ENCODE measurements around the gene OLFM1.
"Not testable (repeated sequence)": the region's sequence is repeated elsewhere in the genome, so short reads cannot be mapped to it uniquely, and the experiment has no call there.

OLFM1 gene

GRCh38 chr9:135108831-135109510, 21.5 kb downstream of the OLFM1 start:
- DNase-seq = no peak

- DNase-seq = no peak
Measured at GRCh38 chr9:135109650-135110049, 22.2 kb downstream of the OLFM1 start.

GRCh38 chr9:135110416-135110815, 22.9 kb downstream of the OLFM1 start:
- DNase-seq = no peak

GRCh38 chr9:135111600-135111999, 24.1 kb downstream of the OLFM1 start:
- DNase-seq = not testable (repeated sequence)

- no peak for DNase-seq
Measured at GRCh38 chr9:135116371-135116770, 28.9 kb downstream of the OLFM1 start.

GRCh38 chr9:135116881-135117280, 29.4 kb downstream of the OLFM1 start:
- no peak for DNase-seq

- no peak for DNase-seq
Measured at GRCh38 chr9:135117281-135117680, 29.8 kb downstream of the OLFM1 start.

- no peak for DNase-seq
Measured at GRCh38 chr9:135119496-135120064, 32.1 kb downstream of the OLFM1 start.

GRCh38 chr9:135120249-135120648, 32.8 kb downstream of the OLFM1 start:
- DNase-seq = no peak

- no peak for DNase-seq
Measured at GRCh38 chr9:135122316-135122715, 34.8 kb downstream of the OLFM1 start.

GRCh38 chr9:135123126-135123772, 35.8 kb downstream of the OLFM1 start:
- no peak for DNase-seq

GRCh38 chr9:135123773-135124134, 36.3 kb downstream of the OLFM1 start:
- DNase-seq = no peak

- DNase-seq = no peak
Measured at GRCh38 chr9:135126451-135127187, 39.2 kb downstream of the OLFM1 start.

GRCh38 chr9:135127718-135128670, 40.5 kb downstream of the OLFM1 start:
- DNase-seq = no peak

GRCh38 chr9:135129137-135129695, 41.7 kb downstream of the OLFM1 start:
- DNase-seq = no peak

- no peak for DNase-seq
Measured at GRCh38 chr9:135130207-135130976, 42.9 kb downstream of the OLFM1 start.

- DNase-seq = no peak
Measured at GRCh38 chr9:135131488-135131887, 44.0 kb downstream of the OLFM1 start.

GRCh38 chr9:135132008-135132407, 44.5 kb downstream of the OLFM1 start:
- DNase-seq = no peak

- no peak for DNase-seq
Measured at GRCh38 chr9:135134268-135135022, 47.0 kb downstream of the OLFM1 start.

- DNase-seq = no peak
Measured at GRCh38 chr9:135135171-135135928, 47.9 kb downstream of the OLFM1 start.
